HG02763 (cell line): ENCODE measurements around the gene CERCAM.
"Not testable (repeated sequence)": the region's sequence is repeated elsewhere in the genome, so short reads cannot be mapped to it uniquely, and the experiment has no call there.

Source experiments
- ATAC-seq: cut with Tn5 transposase; IDR thresholded peaks from one replicate; pipeline ENCODE4 v1.9.1; 2021; ENCODE audit warnings: mild to moderate bottlenecking, moderate library complexity; ENCODE audit not compliant: unreplicated experiment

The CERCAM gene

GRCh38 chr9:128392302-128393144 lies 28.1 kb upstream of the CERCAM start:
- ATAC-seq, result no peak

GRCh38 chr9:128393145-128393775 lies 27.4 kb upstream of the CERCAM start:
- ATAC-seq, result no peak

GRCh38 chr9:128393970-128394369 lies 26.7 kb upstream of the CERCAM start:
- ATAC-seq, result no peak

GRCh38 chr9:128394379-128395168 lies 26.1 kb upstream of the CERCAM start:
- no peak for ATAC-seq

- no peak for ATAC-seq
Observed at GRCh38 chr9:128396970-128397613, 23.6 kb upstream of the CERCAM start.

DNA sequence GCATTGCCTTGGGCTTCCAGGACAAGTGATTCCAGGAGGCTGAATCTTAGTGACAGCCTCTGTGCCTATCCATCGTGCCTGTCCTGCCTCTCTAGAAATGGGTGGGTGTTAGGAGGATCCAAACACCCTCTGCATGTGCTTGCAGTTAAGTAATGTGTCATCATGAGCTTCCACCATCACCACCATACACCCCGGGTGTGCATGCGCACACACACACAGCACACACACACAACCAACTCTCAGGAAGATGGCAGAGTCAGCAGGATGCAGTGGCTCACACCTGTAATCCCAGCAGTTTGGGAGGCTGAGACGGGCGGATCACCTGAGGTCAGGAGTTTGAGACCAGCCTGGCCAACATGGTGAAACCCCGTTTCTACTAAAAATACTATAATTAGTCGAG lies 22.8 kb upstream of the CERCAM start:
- ATAC-seq, result no peak

DNA sequence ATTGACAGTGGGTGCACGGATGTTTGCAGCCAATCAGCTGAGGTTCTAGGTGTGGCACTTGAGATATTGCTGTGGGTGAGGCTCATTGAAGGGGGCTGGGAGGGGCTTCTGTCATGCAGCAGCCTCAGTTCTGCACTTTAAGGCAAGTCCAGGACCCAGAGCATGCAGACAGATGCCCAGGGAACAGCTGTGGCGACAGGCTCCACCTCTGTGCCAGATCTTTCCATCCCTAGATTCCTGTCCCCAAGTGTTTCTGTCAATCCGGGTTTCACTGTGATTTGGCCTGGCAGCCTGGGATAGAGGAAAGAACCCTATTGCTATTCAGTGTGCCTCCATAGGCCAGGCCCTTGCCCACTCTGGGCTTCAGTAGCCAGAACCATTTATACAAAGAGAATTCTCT lies 20.8 kb upstream of the CERCAM start:
- ATAC-seq, result no peak

- ATAC-seq, result no peak
Observed at GRCh38 chr9:128404560-128404959, 16.1 kb upstream of the CERCAM start.

GRCh38 chr9:128405077-128405779 lies 15.4 kb upstream of the CERCAM start:
- ATAC-seq, result no peak

GRCh38 chr9:128405780-128406171 lies 14.9 kb upstream of the CERCAM start:
- no peak for ATAC-seq

DNA sequence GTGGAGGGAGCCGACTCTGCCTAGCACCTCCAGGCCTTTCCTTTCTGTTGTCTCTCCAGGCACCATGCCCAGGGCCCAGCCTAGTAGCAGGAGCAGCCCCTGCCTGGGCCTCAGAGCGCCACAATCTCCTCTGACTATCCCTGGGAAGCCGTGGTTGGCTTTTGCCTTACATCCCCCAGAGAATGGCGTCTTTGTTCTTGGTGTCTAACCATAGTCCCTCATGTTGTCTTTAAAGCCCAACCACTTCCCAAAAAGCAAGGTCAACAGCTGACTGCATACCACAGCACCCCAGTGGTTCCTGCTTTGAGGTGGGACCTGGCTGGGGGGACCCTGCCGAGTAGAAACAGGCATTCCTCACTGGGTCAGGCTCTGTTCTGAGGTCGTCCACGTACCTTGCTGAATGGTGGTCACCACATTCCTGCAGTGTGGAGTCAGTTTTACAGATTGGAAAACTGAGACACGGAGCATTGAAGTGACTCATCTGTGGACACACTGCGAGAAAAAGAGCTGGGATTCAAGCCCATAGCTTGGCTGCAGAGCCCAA lies 13.7 kb upstream of the CERCAM start:
- no peak for ATAC-seq

- no peak for ATAC-seq
Observed at GRCh38 chr9:128408963-128409431, 11.7 kb upstream of the CERCAM start.

- no peak for ATAC-seq
Observed at GRCh38 chr9:128409450-128409849, 11.2 kb upstream of the CERCAM start.

GRCh38 chr9:128409978-128410377 lies 10.7 kb upstream of the CERCAM start:
- no peak for ATAC-seq

DNA sequence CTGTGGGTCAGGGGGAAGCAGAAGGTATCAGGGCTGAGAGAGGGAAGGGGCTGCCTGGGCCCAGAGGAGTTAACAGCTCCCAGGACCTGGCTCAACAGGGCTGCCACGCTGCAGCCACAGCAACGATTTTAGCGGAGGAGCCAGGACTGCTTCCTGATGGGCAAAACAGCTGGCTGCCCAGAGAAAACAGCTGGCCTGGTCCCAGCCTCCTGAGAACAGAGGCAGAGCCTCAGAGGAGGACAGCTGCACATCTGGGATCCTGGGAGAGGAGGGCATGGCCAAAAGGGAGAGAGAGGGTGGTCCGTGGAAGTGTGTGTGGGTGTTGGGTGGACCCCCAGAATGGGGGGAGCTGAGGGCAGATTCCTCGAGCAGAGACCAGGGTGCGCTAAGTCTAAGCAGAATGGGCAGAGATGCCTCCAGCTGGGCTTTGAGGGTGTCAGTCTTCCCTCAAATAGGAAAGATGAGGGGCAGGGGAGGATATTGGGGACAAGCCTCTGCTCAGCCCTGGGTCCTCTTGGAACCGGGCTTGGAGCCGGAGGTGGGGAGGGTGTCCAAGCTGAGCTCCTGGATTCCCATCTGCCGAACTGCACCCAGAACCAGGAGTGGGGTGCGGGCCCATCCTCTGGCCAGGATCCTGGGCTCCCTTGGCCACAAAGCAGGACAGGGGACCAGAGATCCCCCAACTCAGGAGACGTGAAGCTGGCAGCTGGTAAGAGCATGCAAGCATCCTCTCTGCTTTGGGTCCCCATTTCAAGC lies 9.1 kb upstream of the CERCAM start:
- no peak for ATAC-seq

GRCh38 chr9:128412120-128412790 lies 8.4 kb upstream of the CERCAM start:
- ATAC-seq, result no peak

DNA sequence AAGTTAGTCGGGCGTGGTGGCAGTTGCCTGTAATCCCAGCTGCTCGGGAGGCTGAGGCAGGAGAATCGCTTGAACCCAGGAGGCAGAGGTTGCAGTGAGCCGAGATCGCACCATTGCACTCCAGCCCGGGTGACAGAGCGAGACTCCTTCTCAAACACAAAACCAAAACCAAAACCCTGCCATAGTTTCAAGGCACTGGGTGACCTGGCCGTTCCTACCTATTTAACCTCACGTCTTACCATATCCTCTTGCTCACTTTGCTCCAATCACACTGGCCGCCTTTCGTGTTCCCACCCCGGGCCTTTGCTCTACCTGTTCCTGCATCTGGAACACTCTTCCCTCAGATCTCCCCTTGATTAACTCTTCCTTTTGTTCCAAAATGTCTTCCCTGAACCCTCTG lies 6.9 kb upstream of the CERCAM start:
- not testable (repeated sequence) for ATAC-seq

DNA sequence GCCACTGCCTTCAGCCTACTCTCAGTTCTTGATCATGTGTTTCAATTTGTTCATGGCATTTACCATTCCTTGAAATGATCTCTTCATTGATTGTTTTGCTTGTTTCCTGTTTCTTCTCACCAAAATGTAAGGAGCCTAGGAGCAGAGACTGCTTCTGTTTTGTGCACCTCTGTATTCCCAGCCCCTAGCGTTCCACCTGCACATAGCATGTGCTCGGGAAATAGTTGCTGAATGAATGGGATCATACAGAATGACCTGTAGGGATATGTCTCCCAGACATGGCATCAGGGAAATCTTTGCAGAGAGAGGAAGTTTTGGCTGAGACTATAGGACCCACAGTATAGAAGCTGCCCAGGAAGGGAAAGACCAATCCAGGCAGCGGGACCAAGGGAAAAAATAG lies 6.2 kb upstream of the CERCAM start:
- no peak for ATAC-seq

DNA sequence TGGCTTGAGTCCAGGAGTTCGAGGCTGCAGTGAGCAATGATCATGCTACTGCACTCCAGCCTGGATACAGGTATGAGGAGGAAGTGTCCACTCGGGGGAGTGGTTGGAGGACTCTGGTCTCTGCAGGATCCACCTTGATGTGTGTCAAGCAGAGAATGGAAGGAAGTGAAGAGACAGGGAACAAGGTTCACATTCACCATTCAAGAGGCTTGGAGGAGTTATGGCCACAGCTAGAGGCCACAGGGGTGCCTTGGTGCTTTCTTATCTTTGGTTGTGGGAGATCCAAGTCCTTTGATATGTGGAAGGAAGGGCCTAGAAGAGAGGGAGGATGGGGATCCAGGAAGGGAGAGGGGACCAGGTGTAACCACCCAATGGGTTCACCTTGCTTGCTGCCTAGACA lies 5.4 kb upstream of the CERCAM start:
- no peak for ATAC-seq
